ENCODE results near the gene EEF1G.

DNA sequence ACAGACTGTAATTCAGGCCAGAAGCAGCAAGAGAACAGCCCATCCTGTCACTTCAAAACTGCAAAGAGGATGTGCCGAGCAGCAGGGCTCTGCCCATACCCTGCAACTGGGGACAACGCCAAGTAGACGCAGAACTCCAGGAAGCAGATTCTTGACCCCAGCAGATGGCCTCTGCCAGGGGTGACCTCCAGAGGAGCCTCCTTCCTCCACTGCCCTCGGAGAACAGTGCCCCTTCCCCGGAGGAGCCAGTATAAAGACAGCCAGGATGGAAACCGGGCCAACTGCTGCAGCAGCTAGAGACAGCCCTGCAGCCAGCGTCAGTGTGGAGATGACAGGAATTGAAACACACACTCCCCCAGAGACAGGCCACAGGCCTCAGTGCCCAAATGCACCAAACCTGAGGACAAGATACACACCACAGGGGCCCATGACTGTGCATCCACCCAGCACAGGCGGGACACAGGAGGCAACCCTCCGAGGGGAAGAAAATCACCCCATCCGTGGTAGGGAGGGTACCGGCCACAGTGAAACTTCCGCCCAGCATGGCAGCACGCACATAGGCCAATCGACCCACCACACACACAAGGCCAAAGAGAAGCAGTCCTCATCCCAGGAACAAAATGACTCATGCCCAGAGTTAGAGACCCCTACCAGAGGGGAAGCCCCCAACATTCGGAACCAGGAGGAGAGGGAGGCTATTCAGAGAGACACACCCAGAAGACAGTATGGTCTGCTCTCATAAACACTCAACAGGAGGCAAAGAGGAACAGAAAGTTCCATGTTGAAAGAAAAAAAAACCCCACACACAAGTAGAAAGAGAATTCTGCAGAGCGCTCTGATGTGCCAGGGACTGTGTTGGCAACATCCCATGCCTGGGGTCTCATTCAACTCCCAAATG lies 32.6 kb downstream of the EEF1G start:
- TF ChIP-seq ZNF274 (IDR thresholded peaks at IDR 0.05; ENCODE audit: low read length) (no peak), ZNF274 (tag by site-specific recombination; IDR thresholded peaks at IDR 0.05; ENCODE audit: borderline replicate concordance) (no peak), ZXDB (tag by site-specific recombination; IDR thresholded peaks at IDR 0.05) (no peak)
- TF ChIP-seq, protein P1, sequence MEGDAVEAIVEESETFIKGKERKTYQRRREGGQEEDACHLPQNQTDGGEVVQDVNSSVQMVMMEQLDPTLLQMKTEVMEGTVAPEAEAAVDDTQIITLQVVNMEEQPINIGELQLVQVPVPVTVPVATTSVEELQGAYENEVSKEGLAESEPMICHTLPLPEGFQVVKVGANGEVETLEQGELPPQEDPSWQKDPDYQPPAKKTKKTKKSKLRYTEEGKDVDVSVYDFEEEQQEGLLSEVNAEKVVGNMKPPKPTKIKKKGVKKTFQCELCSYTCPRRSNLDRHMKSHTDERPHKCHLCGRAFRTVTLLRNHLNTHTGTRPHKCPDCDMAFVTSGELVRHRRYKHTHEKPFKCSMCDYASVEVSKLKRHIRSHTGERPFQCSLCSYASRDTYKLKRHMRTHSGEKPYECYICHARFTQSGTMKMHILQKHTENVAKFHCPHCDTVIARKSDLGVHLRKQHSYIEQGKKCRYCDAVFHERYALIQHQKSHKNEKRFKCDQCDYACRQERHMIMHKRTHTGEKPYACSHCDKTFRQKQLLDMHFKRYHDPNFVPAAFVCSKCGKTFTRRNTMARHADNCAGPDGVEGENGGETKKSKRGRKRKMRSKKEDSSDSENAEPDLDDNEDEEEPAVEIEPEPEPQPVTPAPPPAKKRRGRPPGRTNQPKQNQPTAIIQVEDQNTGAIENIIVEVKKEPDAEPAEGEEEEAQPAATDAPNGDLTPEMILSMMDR (tag by site-specific recombination; IDR thresholded peaks at IDR 0.05): no peak
- TF ChIP-seq, protein P2, sequence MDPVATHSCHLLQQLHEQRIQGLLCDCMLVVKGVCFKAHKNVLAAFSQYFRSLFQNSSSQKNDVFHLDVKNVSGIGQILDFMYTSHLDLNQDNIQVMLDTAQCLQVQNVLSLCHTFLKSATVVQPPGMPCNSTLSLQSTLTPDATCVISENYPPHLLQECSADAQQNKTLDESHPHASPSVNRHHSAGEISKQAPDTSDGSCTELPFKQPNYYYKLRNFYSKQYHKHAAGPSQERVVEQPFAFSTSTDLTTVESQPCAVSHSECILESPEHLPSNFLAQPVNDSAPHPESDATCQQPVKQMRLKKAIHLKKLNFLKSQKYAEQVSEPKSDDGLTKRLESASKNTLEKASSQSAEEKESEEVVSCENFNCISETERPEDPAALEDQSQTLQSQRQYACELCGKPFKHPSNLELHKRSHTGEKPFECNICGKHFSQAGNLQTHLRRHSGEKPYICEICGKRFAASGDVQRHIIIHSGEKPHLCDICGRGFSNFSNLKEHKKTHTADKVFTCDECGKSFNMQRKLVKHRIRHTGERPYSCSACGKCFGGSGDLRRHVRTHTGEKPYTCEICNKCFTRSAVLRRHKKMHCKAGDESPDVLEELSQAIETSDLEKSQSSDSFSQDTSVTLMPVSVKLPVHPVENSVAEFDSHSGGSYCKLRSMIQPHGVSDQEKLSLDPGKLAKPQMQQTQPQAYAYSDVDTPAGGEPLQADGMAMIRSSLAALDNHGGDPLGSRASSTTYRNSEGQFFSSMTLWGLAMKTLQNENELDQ (tag by site-specific recombination; IDR thresholded peaks at IDR 0.05; ENCODE audit: low read depth): no peak
